HG02973 (cell line): ENCODE measurements around the gene RNF5.
"Not testable (repeated sequence)": the region's sequence is repeated elsewhere in the genome, so short reads cannot be mapped to it uniquely, and the experiment has no call there.

Source experiments
- ATAC-seq: cut with Tn5 transposase; IDR thresholded peaks from one replicate; pipeline ENCODE4 v1.9.1; 2021; ENCODE audit warnings: moderate library complexity; ENCODE audit not compliant: unreplicated experiment

Gene RNF5

GRCh38 chr6:32175322-32175710, 2.9 kb upstream of the RNF5 start:
- no peak for ATAC-seq

- ATAC-seq = peak; percentile 42
Measured at GRCh38 chr6:32175711-32176475, 2.3 kb upstream of the RNF5 start, which contains the start of gene AGPAT1. Gene AGPAT1 (minus strand): TSS chr6:32176084. CDS start chr6:32171496, 4,588 bp downstream.

- no peak for ATAC-seq
Measured at GRCh38 chr6:32176476-32177182, 1.6 kb upstream of the RNF5 start.

GRCh38 chr6:32177183-32177787, 920 bp upstream of the RNF5 start:
- peak; percentile 3 for ATAC-seq

- ATAC-seq = no peak
Measured at GRCh38 chr6:32178547-32179440, 589 bp downstream of the RNF5 start.

GRCh38 chr6:32179766-32180405, 1.7 kb downstream of the RNF5 start:
- ATAC-seq = no peak

GRCh38 chr6:32181148-32181702, 3.0 kb downstream of the RNF5 start:
- ATAC-seq = no peak

- no peak for ATAC-seq
Measured at GRCh38 chr6:32181915-32182529, 3.8 kb downstream of the RNF5 start.

GRCh38 chr6:32182555-32182981, 4.4 kb downstream of the RNF5 start:
- ATAC-seq = no peak

GRCh38 chr6:32183030-32183429, 4.8 kb downstream of the RNF5 start:
- ATAC-seq = no peak

GRCh38 chr6:32183483-32184083, 5.4 kb downstream of the RNF5 start:
- no peak for ATAC-seq

- ATAC-seq = no peak
Measured at GRCh38 chr6:32184084-32184640, 6.0 kb downstream of the RNF5 start, which contains the start of gene AGER. Gene AGER (minus strand): TSS chr6:32184253. CDS start chr6:32184222, 31 bp downstream.

GRCh38 chr6:32185681-32186131, 7.5 kb downstream of the RNF5 start:
- not testable (repeated sequence) for ATAC-seq

GRCh38 chr6:32186151-32186840, 8.1 kb downstream of the RNF5 start:
- not testable (repeated sequence) for ATAC-seq

- ATAC-seq = no peak
Measured at GRCh38 chr6:32187009-32187709, 9.0 kb downstream of the RNF5 start.

- not testable (repeated sequence) for ATAC-seq
Measured at GRCh38 chr6:32187725-32188380, 9.6 kb downstream of the RNF5 start.
